BLaER1 (cell line): ENCODE measurements around the gene ITGAD.

Experiments used
- H3K27ac ChIP-seq: shearing (Covaris generic); formaldehyde crosslinking; 2 replicates; pipeline ENCODE4 v1.8.1; 2022
- H3K27me3 ChIP-seq: shearing (Covaris generic); formaldehyde crosslinking; 2 replicates; pipeline ENCODE4 v1.8.1; 2022
- H3K36me3 ChIP-seq: shearing (Covaris generic); formaldehyde crosslinking; 2 replicates; pipeline ENCODE4 v1.8.1; 2022
- H3K4me1 ChIP-seq: shearing (Covaris generic); formaldehyde crosslinking; 2 replicates; pipeline ENCODE4 v1.8.1; 2022
- H3K4me2 ChIP-seq: shearing (Covaris generic); formaldehyde crosslinking; 2 replicates; pipeline ENCODE4 v1.8.1; 2022
- H3K4me3 ChIP-seq: shearing (Covaris generic); formaldehyde crosslinking; 2 replicates; pipeline ENCODE4 v1.8.1; 2022
- H3K9ac ChIP-seq: shearing (Covaris generic); formaldehyde crosslinking; 2 replicates; pipeline ENCODE4 v1.8.1; 2022
- H3K9me3 ChIP-seq: shearing (Covaris generic); formaldehyde crosslinking; 2 replicates; pipeline ENCODE4 v1.8.1; 2022
- H4K20me1 ChIP-seq: shearing (Covaris generic); formaldehyde crosslinking; 2 replicates; pipeline ENCODE4 v1.8.1; 2022
- Cebpa-rat ChIP-seq: shearing (Covaris generic); IDR thresholded peaks from 2 replicates; pipeline ENCODE4 v1.8.1; 2022

ITGAD gene

GRCh38 chr16:31458073-31458843 lies 65.1 kb downstream of the ITGAD start:
- H3K27ac ChIP-seq, result peak overlapping the region; percentile 99
- TF ChIP-seq Cebpa-rat, result no peak

GRCh38 chr16:31458844-31459686 lies 65.9 kb downstream of the ITGAD start, which contains the start of gene ARMC5:
ARMC5 (plus strand) TSS chr16:31459501; CDS start chr16:31459525, 24 bp downstream.
- peak within 1 kb of the TSS; percentile 97 for H3K9ac ChIP-seq
- H3K27me3 ChIP-seq, result no peaks in the 10 kb centered on the region
- H3K4me1 ChIP-seq, result peaks cover 65% of the 10 kb centered on the region
- peak within 1 kb of the TSS; percentile 97 for H3K4me2 ChIP-seq
- H3K4me3 ChIP-seq, result peak within 1 kb of the TSS; percentile 82
- peaks cover 36% of the 10 kb centered on the region for H3K36me3 ChIP-seq
- peaks cover 44% of the 10 kb centered on the region for H4K20me1 ChIP-seq
- TF ChIP-seq Cebpa-rat, result 0 out of 2 replicates have a peak, but pooled peaks have one; percentile 8
- no peaks in the 10 kb centered on the region for H3K9me3 ChIP-seq
- peak within 1 kb of the TSS; percentile 99 for H3K27ac ChIP-seq

More at GRCh38 chr16:31458073-31458843, 65.1 kb downstream of the ITGAD start:
- H3K4me2 ChIP-seq, result peak overlapping the region; percentile 97
- H3K9me3 ChIP-seq, result no peaks in the 10 kb centered on the region
- H3K4me1 ChIP-seq, result peaks cover 57% of the 10 kb centered on the region
- H3K9ac ChIP-seq, result peak overlapping the region; percentile 97
- H3K27me3 ChIP-seq, result no peaks in the 10 kb centered on the region
- peak overlapping the region; percentile 82 for H3K4me3 ChIP-seq
- peaks cover 31% of the 10 kb centered on the region for H3K36me3 ChIP-seq
- H4K20me1 ChIP-seq, result peaks cover 52% of the 10 kb centered on the region

GRCh38 chr16:31459687-31460581 lies 66.8 kb downstream of the ITGAD start:
- peak overlapping the region; percentile 97 for H3K9ac ChIP-seq
- H3K4me2 ChIP-seq, result peak overlapping the region; percentile 90
- peak overlapping the region; percentile 99 for H3K27ac ChIP-seq
- no peaks in the 10 kb centered on the region for H3K27me3 ChIP-seq
- H3K9me3 ChIP-seq, result no peaks in the 10 kb centered on the region
- peak overlapping the region; percentile 82 for H3K4me3 ChIP-seq
- peaks cover 44% of the 10 kb centered on the region for H3K36me3 ChIP-seq
- no peak for TF ChIP-seq Cebpa-rat
- peaks cover 72% of the 10 kb centered on the region for H3K4me1 ChIP-seq
- H4K20me1 ChIP-seq, result peaks cover 36% of the 10 kb centered on the region

DNA sequence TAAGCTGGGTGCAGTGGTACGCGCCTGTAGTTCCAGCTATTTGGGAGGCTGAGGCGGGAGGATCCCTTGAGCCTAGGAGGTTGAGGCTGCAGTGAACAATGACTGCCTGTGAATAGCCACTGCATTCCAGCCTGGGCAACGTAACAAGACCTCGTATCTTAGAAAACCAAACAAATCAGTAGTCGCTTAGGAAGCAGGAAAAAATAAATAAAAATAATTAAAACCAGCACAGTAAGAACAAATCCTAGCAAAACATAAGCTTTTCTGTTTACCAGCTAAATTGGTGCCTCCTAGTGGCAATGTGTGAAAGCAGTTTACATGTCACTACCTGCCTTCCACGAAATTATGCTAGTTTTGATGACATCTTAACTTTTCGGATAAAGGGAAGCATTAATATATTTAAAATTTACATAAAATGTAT lies 67.5 kb downstream of the ITGAD start:
- H3K9me3 ChIP-seq, result no peaks in the 10 kb centered on the region
- H3K36me3 ChIP-seq, result peaks cover 40% of the 10 kb centered on the region
- peaks cover 29% of the 10 kb centered on the region for H4K20me1 ChIP-seq
- H3K4me1 ChIP-seq, result peaks cover 72% of the 10 kb centered on the region
- no peaks in the 10 kb centered on the region for H3K27me3 ChIP-seq
- no peak overlapping the region for H3K27ac ChIP-seq
- TF ChIP-seq Cebpa-rat, result no peak
- H3K4me2 ChIP-seq, result peak overlapping the region; percentile 90
- H3K9ac ChIP-seq, result no peak overlapping the region
- H3K4me3 ChIP-seq, result peak overlapping the region; percentile 82

GRCh38 chr16:31461201-31461920 lies 68.2 kb downstream of the ITGAD start:
- Histone ChIP-seq H3K9ac (no peak overlapping the region), H3K9me3 (no peaks in the 10 kb centered on the region), H3K27me3 (no peaks in the 10 kb centered on the region), H3K4me3 (no peak overlapping the region), H3K27ac (no peak overlapping the region), H3K4me2 (no peak overlapping the region), H3K4me1 (peaks cover 72% of the 10 kb centered on the region), H4K20me1 (peaks cover 21% of the 10 kb centered on the region), H3K36me3 (peaks cover 40% of the 10 kb centered on the region)
- no peak for TF ChIP-seq Cebpa-rat

GRCh38 chr16:31461921-31462804 lies 69.0 kb downstream of the ITGAD start:
- H3K9ac ChIP-seq, result no peak overlapping the region
- H3K27ac ChIP-seq, result peak overlapping the region; percentile 38
- H3K4me2 ChIP-seq, result no peak overlapping the region
- H3K4me3 ChIP-seq, result no peak overlapping the region
- peaks cover 13% of the 10 kb centered on the region for H4K20me1 ChIP-seq
- H3K27me3 ChIP-seq, result no peaks in the 10 kb centered on the region
- H3K36me3 ChIP-seq, result peaks cover 35% of the 10 kb centered on the region
- H3K4me1 ChIP-seq, result peaks cover 72% of the 10 kb centered on the region
- TF ChIP-seq Cebpa-rat, result no peak
- H3K9me3 ChIP-seq, result no peaks in the 10 kb centered on the region

GRCh38 chr16:31464348-31464769 lies 71.2 kb downstream of the ITGAD start:
- H3K4me3 ChIP-seq, result no peak overlapping the region
- H3K4me2 ChIP-seq, result peak overlapping the region; percentile 100; the same call in 1 of the 2 replicates
- no peaks in the 10 kb centered on the region for H3K9me3 ChIP-seq
- no peak for TF ChIP-seq Cebpa-rat
- H4K20me1 ChIP-seq, result no peaks in the 10 kb centered on the region
- peaks cover 35% of the 10 kb centered on the region for H3K36me3 ChIP-seq
- no peaks in the 10 kb centered on the region for H3K27me3 ChIP-seq
- peak overlapping the region; percentile 43; the same call in 1 of the 2 replicates for H3K27ac ChIP-seq
- H3K9ac ChIP-seq, result no peak overlapping the region
- peaks cover 84% of the 10 kb centered on the region for H3K4me1 ChIP-seq

DNA sequence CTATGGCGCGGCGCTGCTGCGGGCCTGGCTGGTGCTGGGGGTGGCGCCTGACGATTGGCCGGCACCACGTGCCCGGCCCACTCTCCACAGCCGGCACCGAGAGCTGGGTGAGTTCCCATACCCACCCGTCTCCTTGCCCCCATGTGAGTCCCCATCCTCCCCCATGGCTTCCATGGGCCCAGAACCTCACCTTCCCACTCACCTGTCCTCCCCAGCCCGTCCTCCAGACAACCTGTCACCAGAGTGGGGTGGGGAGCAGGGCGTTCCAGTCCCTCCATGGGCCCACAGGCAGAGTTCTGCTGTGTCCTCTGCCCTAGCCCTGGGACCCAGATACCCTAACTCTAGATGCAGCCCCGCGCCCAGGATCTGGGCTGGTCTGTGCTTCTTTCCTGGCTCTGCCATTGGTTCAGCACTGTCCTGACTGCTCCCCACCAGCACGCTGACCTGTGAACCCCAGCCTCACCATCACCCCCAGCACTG lies 71.7 kb downstream of the ITGAD start:
- Histone ChIP-seq H4K20me1 (no peaks in the 10 kb centered on the region), H3K9me3 (no peaks in the 10 kb centered on the region), H3K27me3 (no peaks in the 10 kb centered on the region), H3K4me2 (peak overlapping the region; percentile 100), H3K36me3 (peaks cover 35% of the 10 kb centered on the region), H3K27ac (peak overlapping the region; percentile 43), H3K4me1 (peaks cover 84% of the 10 kb centered on the region), H3K9ac (no peak overlapping the region), H3K4me3 (no peak overlapping the region)
- TF ChIP-seq Cebpa-rat, result no peak
